GM19193 (cell line): ENCODE results near the gene CTSS.

ENCODE experiments used
- POLR2A ChIP-seq: IDR thresholded peaks from 4 replicates; pipeline ENCODE4 v1.6.1; 2011; ENCODE audit not compliant: insufficient read depth, insufficient read length; ENCODE audit errors: extremely low read depth

CTSS gene

GRCh38 chr1:150788946-150789345 lies 23.4 kb upstream of the CTSS start:
- TF ChIP-seq POLR2A: no peak

- no peak for TF ChIP-seq POLR2A
These were observed 21.9 kb upstream of the CTSS start for GRCh38 chr1:150787455-150787854.

- TF ChIP-seq POLR2A: no peak
These were observed 14.9 kb upstream of the CTSS start for GRCh38 chr1:150780510-150780909.

GRCh38 chr1:150778409-150778808 lies 12.8 kb upstream of the CTSS start:
- TF ChIP-seq POLR2A: no peak

- TF ChIP-seq POLR2A: no peak
These were observed 12.0 kb upstream of the CTSS start for GRCh38 chr1:150777544-150777943.

- no peak for TF ChIP-seq POLR2A
These were observed 9.7 kb upstream of the CTSS start for GRCh38 chr1:150775276-150775675.

DNA sequence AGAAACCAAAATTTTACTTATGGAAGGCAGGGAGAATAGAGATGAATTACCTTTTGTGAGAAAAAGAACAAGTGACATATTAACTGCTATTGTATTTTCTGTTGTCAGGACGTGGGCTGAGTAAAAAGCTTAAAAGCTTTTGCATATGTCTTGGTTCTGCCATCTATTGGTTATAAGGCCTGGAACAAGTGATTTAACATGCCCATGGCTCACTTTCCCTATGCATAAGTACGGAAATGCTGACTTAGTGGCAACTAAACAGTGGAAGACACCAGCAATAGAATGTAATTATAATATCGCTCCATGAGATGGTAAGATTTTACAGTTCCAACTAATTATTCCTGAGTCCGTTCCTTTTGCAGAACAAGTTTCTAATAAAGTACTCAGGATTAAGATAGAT lies 6.7 kb upstream of the CTSS start:
- TF ChIP-seq POLR2A: no peak

- TF ChIP-seq POLR2A: no peak
These were observed 919 bp downstream of the CTSS start for GRCh38 chr1:150764617-150765101.

- no peak for TF ChIP-seq POLR2A
These were observed 2.6 kb downstream of the CTSS start for GRCh38 chr1:150763018-150763417.

GRCh38 chr1:150762552-150762951 lies 3.0 kb downstream of the CTSS start:
- TF ChIP-seq POLR2A: no peak

DNA sequence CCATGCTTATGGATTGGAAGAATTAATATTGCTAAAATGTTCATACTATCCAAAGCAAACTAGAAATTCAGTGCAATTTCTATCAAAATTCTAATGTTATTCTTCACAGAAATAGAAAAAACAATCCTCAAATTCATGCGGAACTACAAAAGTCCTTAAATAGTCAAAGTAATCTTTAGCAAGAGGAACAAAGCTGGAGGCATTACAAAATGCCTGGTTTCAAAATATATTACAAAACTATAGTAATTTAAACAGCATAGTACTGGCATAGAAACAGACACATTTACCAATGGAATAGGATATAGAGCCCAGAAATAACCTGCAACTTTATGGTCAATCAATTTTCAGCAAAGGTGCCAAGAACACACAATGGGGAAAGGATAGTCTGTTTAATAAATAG lies 3.8 kb downstream of the CTSS start:
- no peak for TF ChIP-seq POLR2A

DNA sequence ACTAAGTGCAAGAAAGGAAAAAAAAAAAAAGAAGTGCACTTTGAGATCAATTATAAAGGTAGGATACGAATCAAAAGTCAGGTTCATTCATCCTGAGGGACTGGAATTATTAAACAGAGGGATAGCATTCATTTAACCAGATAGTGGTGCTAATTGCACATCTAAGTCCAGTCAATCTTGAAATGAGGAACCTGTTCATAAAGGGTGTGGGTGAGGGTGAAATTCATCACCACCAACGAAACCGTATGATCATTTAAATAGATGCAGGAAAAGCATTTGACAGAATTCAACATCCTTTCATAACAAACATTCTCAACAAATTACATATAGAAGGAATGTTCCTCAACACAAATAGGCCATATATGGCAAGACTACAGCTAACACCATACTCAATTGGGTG lies 5.6 kb downstream of the CTSS start:
- no peak for TF ChIP-seq POLR2A

DNA sequence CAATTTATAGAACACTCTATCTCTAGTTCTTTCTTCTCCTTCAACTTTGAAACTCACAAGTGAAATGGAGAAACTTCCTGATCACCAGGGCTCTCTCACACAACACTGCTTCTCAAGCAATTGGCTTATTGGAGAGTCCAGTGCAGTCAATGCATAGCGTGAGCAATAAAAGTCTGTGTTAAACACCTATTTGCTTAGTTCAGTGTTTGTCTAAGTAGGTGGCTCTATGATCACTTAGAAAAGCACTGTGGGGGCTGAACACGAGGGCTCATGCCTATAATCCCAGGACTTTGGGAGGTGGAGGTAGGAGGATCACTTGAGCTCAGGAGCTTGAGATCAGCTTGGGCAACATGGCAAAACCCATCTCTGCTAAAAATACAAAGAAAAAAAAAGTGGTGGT lies 12.2 kb downstream of the CTSS start:
- no peak for TF ChIP-seq POLR2A

DNA sequence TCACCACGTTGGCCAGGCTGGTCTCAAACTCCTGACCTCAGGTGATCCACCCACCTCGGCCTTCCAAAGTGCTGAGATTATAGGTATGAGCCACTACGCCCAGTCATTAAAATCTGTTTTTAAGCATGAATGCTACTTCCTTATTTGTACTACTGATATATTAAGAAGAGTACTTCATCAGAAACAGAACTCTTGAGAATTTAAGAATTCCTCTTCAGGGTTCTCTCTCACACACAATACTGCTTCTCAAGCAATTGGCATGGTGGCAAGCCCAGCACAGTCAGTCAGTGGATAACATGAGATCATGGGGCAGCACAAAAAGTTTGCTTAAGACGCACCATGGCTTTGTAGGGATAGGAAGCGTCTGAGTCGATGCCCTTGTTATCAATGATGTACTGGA lies 14.1 kb downstream of the CTSS start:
- no peak for TF ChIP-seq POLR2A

GRCh38 chr1:150749720-150750311 lies 15.8 kb downstream of the CTSS start:
- no peak for TF ChIP-seq POLR2A

- no peak for TF ChIP-seq POLR2A
These were observed 16.5 kb downstream of the CTSS start for GRCh38 chr1:150748878-150749719.
